Tibial nerve (tissue), 4 donors: ENCODE results near the gene KIF15. TPM values are rescaled to one million over a fixed set of nuclear protein-coding genes. Genes with fewer than 3 reads are reported as not detected.
A peak's percentile ranks its signal among the peaks of the same experiment; 100 is the strongest.

ENCODE experiments used
- DNase-seq, 2 donors: peaks; one replicate each; pipeline ENCODE4 v3.0.0-alpha.2; 2019; ENCODE audit warnings: low spot score in 2 of 2
- H3K27ac ChIP-seq, 4 donors: fragments of 200-600 bp; sonication (generic) in 3 of 4; one replicate each; pipeline ENCODE4 v1.5.1; 2017 to 2019; ENCODE audit warnings: mild to moderate bottlenecking in 1 of 4
- H3K27me3 ChIP-seq, 2 donors: fragments of 200-600 bp; sonication (generic) in 1 of 2; one replicate each; pipeline versions ENCODE4 v1.5.1 to v1.6.0; 2017 to 2019
- H3K36me3 ChIP-seq, 3 donors: fragments of 200-600 bp; sonication (generic); one replicate each; pipeline ENCODE4 v1.5.1; 2018 to 2019
- H3K4me1 ChIP-seq, 4 donors: fragments of 200-600 bp; sonication (generic) in 3 of 4; one replicate each; pipeline ENCODE4 v1.5.1; 2017 to 2019
- H3K4me3 ChIP-seq, 4 donors: fragments of 200-600 bp; sonication (generic) in 3 of 4; one replicate each; pipeline ENCODE4 v1.5.1; 2017 to 2019; ENCODE audit warnings: mild to moderate bottlenecking in 1 of 4, moderate library complexity in 1 of 4
- H3K9me3 ChIP-seq, 4 donors: fragments of 200-600 bp; sonication (generic) in 3 of 4; one replicate each; pipeline ENCODE4 v1.5.1; 2017 to 2019
- EP300 ChIP-seq, 2 donors: sonication (generic); formaldehyde crosslinking; IDR thresholded peaks; one replicate each; pipeline ENCODE4 v1.6.1; 2017; ENCODE audit warnings: antibody characterized with exemption in 2 of 2, mild to moderate bottlenecking in 1 of 2
- POLR2A ChIP-seq, 2 donors: fragments of 450-650 bp; IDR thresholded peaks; one replicate each; pipeline ENCODE4 v1.6.1; 2017; ENCODE audit warnings: antibody characterized with exemption in 2 of 2, mild to moderate bottlenecking in 2 of 2, moderate library complexity in 2 of 2
- WGBS, 2 donors: methylation state at CpG; one replicate each; pipeline ENCODE4 v1.1.5; 2018; 5-methylcytosine and 5-hydroxymethylcytosine counted together
- total RNA-seq, 4 donors: library from RNA; depleted of rRNA; stranded (reverse); fragments of >200 nt; gene quantifications; one replicate each; pipeline ENCODE4 v1.1.0, GENCODE V29; 2016
- TF ChIP-seq, protein P1 (sequence below), 5 experiments: fragments of 200-600 bp in 3 of 5; fragments of 450-650 bp in 2 of 5; sonication (generic) in 3 of 5; IDR thresholded peaks; one replicate each; pipeline ENCODE4 v1.5.1; 2016 to 2019; ENCODE audit warnings: antibody characterized with exemption in 5 of 5, mild to moderate bottlenecking in 3 of 5, moderate library complexity in 2 of 5

The KIF15 gene
- total RNA-seq, 4 donors from 2014 or later: 0.60 to 0.87 (median 0.71) TPM

DNA sequence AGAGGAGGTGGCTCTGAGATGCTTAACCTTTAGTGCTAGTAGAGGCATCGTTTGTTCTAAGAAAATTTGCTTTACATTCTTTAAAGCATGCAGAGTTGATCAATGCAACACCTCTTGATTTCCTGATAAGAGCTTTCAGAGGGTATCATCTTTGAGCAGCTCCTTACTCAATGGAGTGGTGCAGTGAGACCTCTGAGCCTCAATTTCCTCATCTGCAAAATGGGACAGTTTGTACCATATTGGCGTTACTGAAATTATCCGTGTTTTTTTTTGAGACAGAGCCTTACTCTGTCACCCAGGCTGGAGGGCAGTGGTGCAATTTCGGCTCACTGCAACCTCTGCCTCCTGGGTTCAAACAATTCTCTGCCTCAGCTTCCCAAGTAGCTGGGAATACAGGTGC is 98.5 kb downstream of the KIF15 start:
- no peaks in the 10 kb centered on the region for H3K27me3 ChIP-seq
- peaks cover 0 to 30% (median 5%) of the 10 kb centered on the region in 4 donors for H3K4me1 ChIP-seq
- WGBS, 2 donors: 91 to 96% methylated on average over 4 of the region's 4 CpGs
- peaks cover 0 to 18% (median 0%) of the 10 kb centered on the region in 4 donors for H3K9me3 ChIP-seq
- no peak overlapping the region for H3K27ac ChIP-seq
- H3K36me3 ChIP-seq: peaks cover 0 to 11% (median 0%) of the 10 kb centered on the region in 3 donors
- DNase-seq: no peak
- no peak overlapping the region for H3K4me3 ChIP-seq
- TF ChIP-seq EP300 (IDR thresholded peaks at IDR 0.05): no peak
- TF ChIP-seq, protein P1, sequence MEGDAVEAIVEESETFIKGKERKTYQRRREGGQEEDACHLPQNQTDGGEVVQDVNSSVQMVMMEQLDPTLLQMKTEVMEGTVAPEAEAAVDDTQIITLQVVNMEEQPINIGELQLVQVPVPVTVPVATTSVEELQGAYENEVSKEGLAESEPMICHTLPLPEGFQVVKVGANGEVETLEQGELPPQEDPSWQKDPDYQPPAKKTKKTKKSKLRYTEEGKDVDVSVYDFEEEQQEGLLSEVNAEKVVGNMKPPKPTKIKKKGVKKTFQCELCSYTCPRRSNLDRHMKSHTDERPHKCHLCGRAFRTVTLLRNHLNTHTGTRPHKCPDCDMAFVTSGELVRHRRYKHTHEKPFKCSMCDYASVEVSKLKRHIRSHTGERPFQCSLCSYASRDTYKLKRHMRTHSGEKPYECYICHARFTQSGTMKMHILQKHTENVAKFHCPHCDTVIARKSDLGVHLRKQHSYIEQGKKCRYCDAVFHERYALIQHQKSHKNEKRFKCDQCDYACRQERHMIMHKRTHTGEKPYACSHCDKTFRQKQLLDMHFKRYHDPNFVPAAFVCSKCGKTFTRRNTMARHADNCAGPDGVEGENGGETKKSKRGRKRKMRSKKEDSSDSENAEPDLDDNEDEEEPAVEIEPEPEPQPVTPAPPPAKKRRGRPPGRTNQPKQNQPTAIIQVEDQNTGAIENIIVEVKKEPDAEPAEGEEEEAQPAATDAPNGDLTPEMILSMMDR (IDR thresholded peaks at IDR 0.05): no peak
- no peak for TF ChIP-seq POLR2A (IDR thresholded peaks at IDR 0.05)

DNA sequence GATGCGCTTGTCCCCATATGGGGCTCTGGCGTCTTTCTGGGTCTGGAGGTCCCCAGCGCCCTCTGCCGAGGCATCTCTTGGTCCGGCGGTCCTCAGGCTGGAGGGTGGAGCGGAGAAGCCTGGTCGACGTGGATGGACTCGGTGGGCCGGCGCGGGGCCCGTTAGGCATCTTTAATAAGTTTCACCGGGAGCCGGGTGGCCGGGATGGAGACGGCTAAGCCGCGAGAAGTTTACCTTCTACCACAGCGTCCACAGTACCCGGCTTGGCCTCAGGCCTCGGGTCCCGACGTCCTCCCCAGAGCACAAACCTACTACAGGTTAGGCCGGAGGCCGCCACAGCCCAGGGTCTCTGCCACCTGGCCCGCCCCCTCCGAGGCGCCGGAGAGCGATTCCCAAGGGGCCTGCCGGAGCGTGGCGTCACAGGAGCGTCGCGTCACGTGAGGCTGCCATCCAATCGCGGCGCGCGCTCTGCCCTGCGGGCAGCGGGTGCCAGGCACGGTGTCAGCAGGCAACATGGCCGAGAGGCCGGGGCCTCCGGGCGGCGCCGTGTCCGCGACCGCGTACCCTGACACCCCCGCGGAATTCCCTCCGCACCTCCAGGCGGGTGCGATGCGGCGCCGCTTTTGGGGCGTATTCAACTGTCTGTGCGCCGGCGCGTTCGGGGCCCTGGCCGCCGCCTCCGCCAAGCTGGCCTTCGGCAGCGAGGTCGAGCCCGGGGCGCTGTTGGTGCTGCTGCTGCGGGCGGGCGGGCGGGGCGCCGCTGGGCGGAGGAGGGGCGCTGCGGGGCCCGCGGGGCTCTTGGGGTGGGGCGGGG is 100.0 kb downstream of the KIF15 start, which contains the start of gene TMEM42:
TMEM42 (plus strand) TSS at position 501 of the 814 bp plus-strand sequence; CDS start at position 514, 13 bp downstream.
- peaks cover 0 to 30% (median 5%) of the 10 kb centered on the region in 4 donors for H3K4me1 ChIP-seq
- TF ChIP-seq EP300 (IDR thresholded peaks at IDR 0.05): peak in 1 of 2 donors; percentile 91
- peak; percentile 80 to 89 for TF ChIP-seq POLR2A (IDR thresholded peaks at IDR 0.05)
- TF ChIP-seq, protein P1 (IDR thresholded peaks at IDR 0.05): peak in 2 of 5 experiments; percentile 20 to 30
- H3K27me3 ChIP-seq: no peaks in the 10 kb centered on the region
- WGBS, 2 donors: 6 to 11% methylated on average over 11 to 23 of the region's 91 CpGs
- H3K9me3 ChIP-seq: peaks cover 0 to 8% (median 0%) of the 10 kb centered on the region in 4 donors
- peak within 1 kb of the TSS; percentile 90 to 95 (median 92) for H3K27ac ChIP-seq
- peaks cover 0 to 26% (median 0%) of the 10 kb centered on the region in 3 donors for H3K36me3 ChIP-seq
- peak; percentile 76 to 82 for DNase-seq
- peak within 1 kb of the TSS; percentile 65 to 94 (median 74) for H3K4me3 ChIP-seq

DNA sequence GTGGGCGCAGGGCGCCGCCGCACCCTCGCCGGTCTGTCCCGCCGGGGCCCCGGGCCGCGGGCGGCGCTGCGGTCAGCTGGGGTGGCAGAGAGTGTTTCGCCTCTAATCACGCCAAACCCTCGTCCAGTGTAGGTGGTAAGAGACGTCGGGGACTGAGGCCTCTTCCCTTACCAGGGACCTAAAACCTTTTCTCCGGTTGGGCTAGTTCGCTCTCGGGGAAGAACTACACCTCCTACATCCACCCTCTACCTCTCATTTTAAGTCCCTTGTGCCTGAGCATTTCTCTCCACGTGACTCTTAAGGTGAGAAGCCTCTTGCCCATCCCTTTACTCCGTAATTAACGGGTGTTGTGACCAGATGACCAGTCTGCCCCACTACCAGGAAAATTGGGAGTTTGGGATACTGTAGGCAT is 100.6 kb downstream of the KIF15 start:
- Histone ChIP-seq H3K4me1 (peaks cover 0 to 30% (median 5%) of the 10 kb centered on the region in 4 donors), H3K9me3 (peaks cover 0 to 1% (median 0%) of the 10 kb centered on the region in 4 donors), H3K4me3 (peak overlapping the region; percentile 36 to 94 (median 72)), H3K27me3 (no peaks in the 10 kb centered on the region), H3K36me3 (peaks cover 0 to 32% (median 0%) of the 10 kb centered on the region in 3 donors), H3K27ac (peak overlapping the region; percentile 68 to 95 (median 92))
- no peak for TF ChIP-seq POLR2A (IDR thresholded peaks at IDR 0.05)
- TF ChIP-seq, protein P1 (IDR thresholded peaks at IDR 0.05): no peak
- TF ChIP-seq EP300 (IDR thresholded peaks at IDR 0.05): no peak
- DNase-seq: no peak
- WGBS, 2 donors: 1 to 3% methylated on average over 18 to 24 of the region's 25 CpGs

DNA sequence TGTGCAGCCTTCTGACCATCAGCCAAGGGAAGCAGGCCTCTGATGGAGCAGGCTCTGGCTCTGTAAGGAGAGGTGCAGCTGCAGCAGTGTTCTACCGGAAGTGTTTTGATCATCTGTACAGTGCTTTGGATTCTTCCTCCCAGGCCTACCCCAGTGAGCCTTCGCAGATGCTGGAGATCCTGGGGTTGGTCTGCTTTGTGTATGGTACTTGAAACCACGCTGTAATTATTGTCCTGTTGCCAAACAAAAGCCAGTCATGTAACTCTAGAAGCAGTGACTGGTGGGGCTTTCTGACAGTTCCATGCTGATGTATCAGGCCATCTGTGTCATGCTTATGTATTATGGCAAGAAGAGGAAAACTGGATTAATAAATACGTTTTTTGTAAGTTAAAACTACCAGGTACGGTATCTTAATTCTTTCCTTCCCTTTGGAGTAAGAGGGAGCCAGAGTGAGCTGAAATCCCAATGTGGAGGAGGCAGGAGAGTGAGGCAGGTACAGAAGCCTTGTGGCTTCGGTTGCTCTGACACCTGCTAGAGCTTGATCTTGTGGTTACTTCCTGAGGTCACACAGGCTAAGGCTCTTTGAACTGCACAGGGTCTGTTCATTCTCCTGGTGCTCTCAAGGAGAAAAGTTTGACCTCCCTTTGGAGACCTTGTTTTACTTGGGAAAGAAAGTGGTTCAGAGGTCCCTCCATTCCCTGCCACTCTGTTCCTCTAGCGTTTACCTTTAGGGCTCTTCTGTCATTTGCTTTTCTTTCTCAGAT is 103.9 kb downstream of the KIF15 start:
- TF ChIP-seq EP300 (IDR thresholded peaks at IDR 0.05): no peak
- TF ChIP-seq, protein P1 (IDR thresholded peaks at IDR 0.05): no peak
- no peak for TF ChIP-seq POLR2A (IDR thresholded peaks at IDR 0.05)
- no peak for DNase-seq
- peaks cover 0 to 30% (median 5%) of the 10 kb centered on the region in 4 donors for H3K4me1 ChIP-seq
- H3K4me3 ChIP-seq: no peak overlapping the region
- no peaks in the 10 kb centered on the region for H3K27me3 ChIP-seq
- 83 to 91% methylated on average over 6 to 7 of the region's 7 CpGs for WGBS, 2 donors
- H3K9me3 ChIP-seq: no peaks in the 10 kb centered on the region
- no peak overlapping the region for H3K27ac ChIP-seq
- H3K36me3 ChIP-seq: peaks cover 0 to 33% (median 0%) of the 10 kb centered on the region in 3 donors
